SK-N-SH treated with all-trans-retinoic acid at 6 μM for 48 hours (cell line): ENCODE data around the gene UBR3.

Source experiments
- ARNTL ChIP-seq: fragments of 450-650 bp; formaldehyde crosslinking; IDR thresholded peaks from 2 replicates; pipeline ENCODE4 v1.5.0; 2020; ENCODE audit warnings: low read depth, mild to moderate bottlenecking, moderate library complexity, borderline replicate concordance
- CREB5 ChIP-seq: fragments of 250-450 bp; sonication (Bioruptor Pico); IDR thresholded peaks from 2 replicates; pipeline ENCODE4 v1.5.1; 2020; ENCODE audit warnings: low read depth, mild to moderate bottlenecking, moderate library complexity
- CSRNP3 ChIP-seq: fragments of 250-450 bp; sonication (Bioruptor Pico); IDR thresholded peaks from 2 replicates; pipeline ENCODE4 v1.5.1; 2021; ENCODE audit warnings: mild to moderate bottlenecking, moderate library complexity
- PATZ1 ChIP-seq: fragments of 250-450 bp; sonication (Bioruptor Pico); IDR thresholded peaks from 2 replicates; pipeline ENCODE4 v1.8.0; 2020; ENCODE audit warnings: mild to moderate bottlenecking, moderate library complexity, borderline replicate concordance
- TCF4 ChIP-seq: fragments of 250-450 bp; sonication (Bioruptor Pico); IDR thresholded peaks from 2 replicates; pipeline ENCODE4 v1.8.0; 2021; ENCODE audit warnings: mild to moderate bottlenecking, moderate library complexity, borderline replicate concordance
- ZFP30 ChIP-seq: fragments of 450-650 bp; formaldehyde crosslinking; IDR thresholded peaks from 2 replicates; pipeline ENCODE4 v1.5.0; 2022; ENCODE audit warnings: mild to moderate bottlenecking, moderate library complexity
- ZNF70 ChIP-seq: fragments of 450-650 bp; formaldehyde crosslinking; IDR thresholded peaks from 2 replicates; pipeline ENCODE4 v1.5.0; 2020; ENCODE audit warnings: mild to moderate bottlenecking, moderate library complexity
- ZNF8 ChIP-seq: fragments of 450-650 bp; formaldehyde crosslinking; IDR thresholded peaks from 2 replicates; pipeline ENCODE4 v1.5.0; 2020; ENCODE audit warnings: mild to moderate bottlenecking, moderate library complexity

GRCh38 chr2:169955940-169956339, 128.7 kb downstream of the UBR3 start:
- no peak for TF ChIP-seq CREB5 (CRISPR knock-in tag)
- no peak for TF ChIP-seq CSRNP3 (CRISPR knock-in tag)
- TF ChIP-seq TCF4 (CRISPR knock-in tag): no peak
- no peak for TF ChIP-seq PATZ1 (CRISPR knock-in tag)
- TF ChIP-seq ARNTL (CRISPR knock-in tag): no peak
- no peak for TF ChIP-seq ZFP30 (CRISPR knock-in tag)
- no peak for TF ChIP-seq ZNF8 (CRISPR knock-in tag)
- TF ChIP-seq ZNF70 (CRISPR knock-in tag): no peak
